HG02610 (cell line): ENCODE measurements around the gene PIH1D1.
"Not testable (repeated sequence)": the region's sequence is repeated elsewhere in the genome, so short reads cannot be mapped to it uniquely, and the experiment has no call there.

Experiments used
- ATAC-seq: cut with Tn5 transposase; IDR thresholded peaks from one replicate; pipeline ENCODE4 v1.9.1; 2021; ENCODE audit warnings: mild to moderate bottlenecking, moderate library complexity; ENCODE audit not compliant: unreplicated experiment

The PIH1D1 gene

DNA sequence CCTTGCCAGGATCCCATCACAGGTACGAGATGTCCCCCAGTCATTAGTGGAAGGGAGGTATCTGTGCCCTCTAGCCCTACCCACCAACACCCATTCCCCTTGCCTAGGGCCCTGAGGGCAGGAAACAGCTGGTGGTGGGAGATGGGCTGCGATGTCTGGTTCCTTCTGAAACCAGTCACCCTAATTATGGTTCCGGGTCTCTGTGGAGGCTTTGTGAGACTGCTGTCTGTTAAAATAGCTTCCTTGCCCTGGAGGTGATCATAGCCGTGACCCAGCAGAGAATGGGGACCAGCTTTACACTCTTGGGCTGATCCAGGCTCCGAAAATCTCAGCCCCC, 6.9 kb upstream of the PIH1D1 start:
- no peak for ATAC-seq

DNA sequence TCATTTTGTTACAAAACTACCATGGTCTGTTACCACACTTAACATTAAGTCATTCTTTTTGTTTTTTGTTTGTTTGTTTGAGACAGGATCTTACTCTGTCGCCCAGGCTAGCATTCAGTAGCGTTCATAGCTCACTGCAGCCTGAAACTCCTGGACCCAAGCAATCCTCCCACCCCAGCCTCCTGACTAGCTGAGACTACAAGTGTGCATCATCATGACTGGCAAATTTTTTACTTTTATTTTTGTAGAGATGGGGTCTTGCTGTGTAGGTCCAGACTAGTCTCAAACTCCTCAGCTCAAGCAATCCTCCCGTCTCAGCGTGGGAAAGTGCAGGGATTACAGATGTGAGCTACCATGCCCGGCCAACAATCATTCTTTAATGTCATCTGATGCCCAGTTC, 4.7 kb upstream of the PIH1D1 start:
- no peak for ATAC-seq

DNA sequence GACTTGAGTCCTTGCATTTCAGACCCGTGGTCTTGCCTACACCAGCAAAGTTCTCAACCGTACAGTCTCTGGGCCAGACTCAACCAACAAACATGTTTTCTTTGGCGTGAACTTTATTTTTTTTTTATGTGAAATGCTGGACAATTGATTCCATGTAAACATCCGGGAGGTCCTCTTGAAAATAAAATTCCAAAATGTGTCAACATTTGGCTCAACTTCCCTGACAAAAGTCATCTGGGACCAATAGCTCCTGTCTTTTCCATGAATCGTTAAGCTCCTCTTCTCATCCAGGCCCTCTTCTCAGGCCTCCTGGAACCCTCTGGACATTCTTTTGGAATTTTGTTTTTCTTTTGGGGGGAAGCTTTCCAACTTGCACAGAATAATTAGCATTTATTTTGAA, 4.2 kb upstream of the PIH1D1 start:
- ATAC-seq = no peak

DNA sequence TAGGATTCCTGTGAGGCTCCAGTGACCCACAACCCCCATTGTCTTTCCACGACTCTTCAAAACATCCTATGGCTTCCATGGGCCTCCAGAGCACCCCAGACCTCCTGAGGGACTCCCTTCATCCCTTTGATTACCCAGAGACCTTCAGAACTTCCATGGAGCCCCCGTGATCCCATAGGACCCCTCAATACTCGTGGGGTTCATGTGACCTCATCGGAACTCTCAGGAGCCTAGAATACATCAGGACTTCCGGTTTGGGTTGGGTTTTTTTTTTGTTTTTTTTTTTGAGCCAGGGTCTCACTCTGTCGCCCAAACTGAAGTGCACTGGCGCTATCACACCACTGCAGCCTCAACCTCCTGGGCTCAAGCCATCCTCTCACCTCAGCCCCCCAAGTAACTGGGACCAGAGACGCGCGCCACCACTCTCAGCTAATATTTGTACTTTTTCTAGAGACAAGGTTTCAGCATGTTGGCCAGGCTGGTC, 2.2 kb upstream of the PIH1D1 start:
- ATAC-seq = no peak

DNA sequence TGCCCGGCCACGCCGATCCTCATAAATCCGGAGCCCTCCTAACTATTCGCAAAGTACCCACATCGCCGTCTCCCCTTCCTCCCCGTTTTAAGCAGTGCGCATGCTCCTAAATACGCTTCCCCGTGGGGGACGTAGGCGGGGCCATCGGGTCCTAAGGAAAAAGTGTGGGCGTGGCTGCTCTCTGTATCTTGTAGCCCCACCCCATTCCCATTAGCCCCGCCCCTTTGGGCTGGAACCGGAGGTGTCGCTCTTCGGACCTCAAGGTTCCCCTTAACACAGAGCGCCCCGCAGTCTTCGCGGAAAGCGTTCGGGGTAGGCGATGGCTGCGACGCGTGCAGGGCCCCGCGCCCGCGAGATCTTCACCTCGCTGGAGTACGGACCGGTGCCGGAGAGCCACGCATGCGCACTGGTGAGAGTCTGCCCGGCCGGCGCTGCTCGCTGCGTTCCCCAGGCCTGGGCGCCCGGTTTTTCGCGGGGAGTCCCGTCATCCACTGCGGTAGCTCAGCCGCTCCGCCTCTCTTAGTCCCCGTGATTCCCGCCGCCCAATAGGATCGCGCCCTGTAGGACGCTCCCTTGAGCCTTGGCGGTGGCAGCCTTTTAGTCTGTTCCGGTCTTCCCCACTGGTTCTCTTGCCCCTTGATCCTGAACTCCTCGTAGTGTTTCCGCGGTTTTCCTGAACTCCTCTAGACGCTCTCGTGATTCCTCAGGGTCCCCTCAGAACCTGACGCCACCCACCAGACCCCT, 1.6 kb upstream of the PIH1D1 start, which contains the start of gene ALDH16A1:
TSS of gene ALDH16A1 (plus strand) at position 213 of the 744 bp plus-strand sequence. CDS start at position 320, 107 bp downstream.
- ATAC-seq = peak; percentile 82

DNA sequence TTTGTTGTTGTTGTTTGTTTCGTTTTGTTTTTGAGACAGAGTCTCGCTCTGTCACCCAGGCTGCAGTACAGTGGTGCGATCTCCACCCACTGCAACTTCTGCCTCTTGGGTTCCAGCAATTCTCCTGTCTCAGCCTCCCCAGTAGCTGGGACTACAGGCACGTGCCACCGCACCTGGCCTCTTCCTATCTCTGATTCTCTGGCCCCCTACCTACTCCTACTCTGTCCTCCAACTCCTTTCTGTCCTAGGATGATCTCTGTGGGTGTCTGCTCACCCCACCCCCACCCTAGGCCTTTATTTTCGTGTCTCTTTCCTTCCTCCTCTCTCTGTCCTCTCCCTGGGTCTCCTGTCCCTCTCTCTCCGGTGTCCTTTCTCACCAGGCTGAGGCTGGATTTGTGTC, 1.2 kb downstream of the PIH1D1 start:
- no peak for ATAC-seq

DNA sequence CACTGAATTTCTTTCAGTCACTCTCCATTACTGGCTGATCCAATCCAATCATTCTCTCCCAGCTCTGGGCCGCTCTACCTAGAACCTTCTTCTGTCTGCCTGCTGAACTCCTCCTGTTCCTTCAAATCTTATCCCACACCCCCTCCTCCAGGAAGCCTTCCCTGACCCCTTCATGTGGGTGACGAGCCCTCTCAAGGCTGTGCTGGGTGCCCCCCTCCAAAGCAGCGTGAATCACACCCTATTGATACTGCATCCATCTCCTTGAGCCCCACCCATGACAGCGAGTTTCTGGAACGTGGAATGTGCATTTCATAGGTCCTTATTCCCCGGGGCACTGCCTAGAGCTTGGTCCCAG, 3.2 kb downstream of the PIH1D1 start:
- no peak for ATAC-seq

DNA sequence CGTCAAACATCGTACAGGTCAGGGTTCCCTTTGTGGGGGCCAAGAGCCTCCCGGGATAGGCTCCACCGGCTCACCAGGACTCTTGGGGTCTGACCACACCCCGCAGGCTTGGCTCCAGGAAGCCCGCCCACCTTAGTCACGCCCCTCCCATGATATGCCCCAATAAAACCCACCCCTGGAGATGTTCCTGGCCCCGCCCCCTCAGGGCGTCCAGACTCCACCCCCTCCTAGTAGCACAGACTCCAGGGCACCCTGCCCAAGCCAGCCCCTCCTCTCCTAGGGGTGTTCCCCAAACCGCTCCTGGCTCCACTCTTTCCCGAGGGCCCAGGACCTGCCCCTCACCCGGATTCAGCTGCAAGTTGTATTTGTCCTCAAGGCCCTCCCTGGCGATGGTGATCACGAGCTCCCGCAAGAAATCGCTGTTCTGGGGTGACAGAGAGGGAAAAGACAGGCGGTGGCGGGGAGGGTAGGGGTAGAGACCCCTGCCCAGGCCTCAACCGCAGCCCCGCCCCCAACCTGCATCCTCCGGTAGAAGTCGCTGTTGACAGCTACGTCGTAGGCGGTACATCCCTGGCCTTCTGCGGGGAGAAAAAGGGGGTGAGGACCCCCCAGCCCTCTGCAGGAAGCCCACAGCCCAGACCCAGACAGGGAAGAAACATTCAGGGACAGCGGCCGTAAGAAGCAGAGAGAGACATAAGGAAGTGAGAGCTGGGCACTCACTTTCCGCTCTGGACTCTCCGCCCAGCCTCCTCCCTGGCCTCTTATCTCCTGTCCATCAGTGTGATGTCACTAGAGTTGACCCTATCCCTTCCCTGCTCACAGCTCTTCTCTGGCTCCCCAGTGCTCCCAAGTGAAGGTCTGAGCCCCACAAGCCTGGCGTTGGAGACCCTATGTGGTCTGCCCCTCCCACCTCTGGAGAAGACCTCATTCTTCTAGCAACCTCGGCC, 3.9 kb downstream of the PIH1D1 start:
- ATAC-seq = no peak

DNA sequence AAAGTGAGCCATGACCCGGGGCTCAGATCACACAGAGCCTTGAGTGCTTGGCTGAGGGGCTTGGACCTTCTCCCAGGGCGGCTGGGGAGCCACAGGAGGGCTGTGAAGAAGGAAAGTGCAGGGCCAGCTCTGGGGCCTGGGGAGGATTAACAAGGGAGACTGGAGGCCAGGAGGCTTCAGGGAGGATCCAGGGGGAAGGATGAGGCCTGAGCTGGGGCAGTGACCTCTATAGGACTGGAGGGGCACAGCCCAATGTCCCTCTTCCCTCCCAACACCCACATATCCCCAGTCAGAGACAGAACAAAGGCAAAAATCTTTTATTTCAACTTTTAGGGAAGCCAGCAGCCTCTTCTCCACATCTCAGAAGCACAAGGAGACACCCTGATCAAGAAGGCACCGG, 5.6 kb downstream of the PIH1D1 start:
- ATAC-seq = no peak

DNA sequence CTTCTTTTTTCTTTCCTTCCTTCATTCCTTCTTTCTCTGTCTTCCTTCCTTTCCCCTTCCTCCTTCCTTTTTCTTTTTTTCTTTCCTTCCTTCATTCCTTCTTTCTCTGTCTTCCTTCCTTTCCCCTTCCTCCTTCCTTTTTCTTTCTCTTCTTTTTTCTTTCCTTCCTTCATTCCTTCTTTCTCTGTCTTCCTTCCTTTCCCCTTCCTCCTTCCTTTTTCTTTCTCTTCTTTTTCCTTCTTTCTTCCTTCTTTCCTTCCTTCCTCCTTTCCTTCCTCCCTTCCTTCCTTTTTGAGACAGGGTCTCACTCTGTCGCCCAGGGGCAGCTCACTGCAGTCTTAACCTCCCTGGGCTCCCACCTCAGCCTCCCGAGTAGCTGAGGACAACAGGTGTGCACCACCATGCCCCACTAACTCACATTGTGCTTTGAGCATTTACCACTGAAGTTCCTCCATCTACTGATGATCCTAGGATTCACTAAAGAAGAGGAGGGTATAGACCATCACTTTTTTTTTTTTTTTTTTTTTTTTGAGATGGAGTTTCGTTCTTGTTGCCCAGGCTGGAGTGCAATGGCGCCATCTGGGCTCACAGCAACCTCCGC, 7.4 kb downstream of the PIH1D1 start:
- not testable (repeated sequence) for ATAC-seq

DNA sequence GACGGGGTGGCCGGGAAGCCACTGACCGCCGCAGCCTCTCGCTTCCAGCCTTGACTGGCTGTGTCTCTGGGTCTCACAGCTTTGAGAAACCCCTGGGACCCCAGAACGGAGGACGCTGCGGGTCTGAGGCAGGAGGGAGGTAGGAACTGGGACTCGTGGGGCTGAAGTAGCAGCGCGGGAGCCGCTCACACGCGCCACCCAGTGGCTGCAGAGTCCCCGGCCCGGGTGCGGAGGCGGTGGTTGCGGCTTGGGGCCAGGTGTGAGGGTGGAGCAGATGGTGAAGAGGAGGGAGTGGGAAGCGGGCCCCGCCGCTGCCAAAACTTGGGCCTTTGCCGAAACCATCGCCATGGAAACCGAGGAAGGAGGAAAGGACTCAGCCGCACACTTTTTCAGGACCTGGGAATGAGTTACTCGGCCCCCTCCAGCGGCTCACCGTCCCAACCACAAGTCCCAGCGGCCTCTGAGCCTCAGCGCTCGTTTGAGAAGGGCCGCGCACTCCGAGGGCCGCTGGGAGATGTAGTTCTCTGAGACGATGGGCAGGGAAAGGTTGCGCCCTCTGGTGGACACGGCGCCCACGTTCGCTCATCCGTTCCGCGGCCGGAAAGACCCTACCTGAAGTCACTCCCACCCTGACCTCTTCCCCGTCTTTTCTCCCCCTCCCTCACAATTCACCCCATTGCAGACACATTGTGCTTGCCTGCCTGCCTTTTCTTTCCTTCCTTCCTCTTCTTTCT, 8.1 kb downstream of the PIH1D1 start:
- ATAC-seq = peak; percentile 68

DNA sequence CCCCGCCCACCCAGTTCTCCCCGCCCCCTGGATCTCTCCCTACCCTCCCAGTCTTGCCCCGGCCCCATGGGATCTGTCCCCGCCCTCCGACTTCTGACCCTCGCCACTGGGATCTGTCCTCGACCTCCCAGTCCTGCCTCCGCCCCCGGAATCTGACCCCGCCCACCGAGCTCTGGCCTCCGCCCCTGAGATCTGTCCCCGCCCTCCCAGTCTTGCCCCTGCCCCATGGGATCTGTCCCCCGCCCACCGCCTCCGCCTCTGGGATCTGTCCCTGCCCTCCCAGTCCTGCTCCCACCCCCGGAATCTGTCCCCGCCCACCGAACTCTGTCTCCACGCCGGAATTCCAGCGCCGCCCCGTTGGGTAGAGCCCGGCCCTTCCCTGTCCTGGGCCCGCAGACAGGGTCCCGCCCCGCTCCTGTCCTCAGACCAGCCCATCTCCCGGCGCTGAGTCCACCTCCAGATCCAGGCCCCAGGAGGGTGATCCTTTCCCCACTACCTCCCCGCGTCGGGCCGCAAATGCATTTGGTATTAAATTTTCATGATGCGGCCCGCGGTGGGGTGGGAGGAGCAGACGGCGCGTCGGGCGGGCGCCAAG, 8.7 kb downstream of the PIH1D1 start:
- ATAC-seq = peak; percentile 9

DNA sequence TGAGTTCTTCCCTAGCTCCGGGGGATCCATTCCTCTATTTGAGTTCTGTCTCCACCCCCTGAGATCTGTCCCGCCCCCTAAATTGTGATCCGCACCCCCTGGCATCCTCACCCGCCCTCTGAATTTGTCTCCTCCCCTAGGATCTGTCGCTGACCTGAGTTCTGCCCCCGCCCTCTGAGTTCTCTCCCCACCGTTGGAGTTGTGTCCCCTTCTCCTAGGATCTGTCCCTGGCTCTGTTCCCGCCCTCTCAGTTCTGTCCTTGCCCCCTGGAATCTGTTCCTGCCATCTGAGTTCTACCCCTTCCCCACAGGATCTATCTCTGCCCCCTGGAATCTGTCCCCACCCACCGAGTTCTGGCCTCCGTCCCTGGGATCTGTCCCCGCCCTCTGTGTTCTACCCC, 9.3 kb downstream of the PIH1D1 start:
- ATAC-seq = no peak

DNA sequence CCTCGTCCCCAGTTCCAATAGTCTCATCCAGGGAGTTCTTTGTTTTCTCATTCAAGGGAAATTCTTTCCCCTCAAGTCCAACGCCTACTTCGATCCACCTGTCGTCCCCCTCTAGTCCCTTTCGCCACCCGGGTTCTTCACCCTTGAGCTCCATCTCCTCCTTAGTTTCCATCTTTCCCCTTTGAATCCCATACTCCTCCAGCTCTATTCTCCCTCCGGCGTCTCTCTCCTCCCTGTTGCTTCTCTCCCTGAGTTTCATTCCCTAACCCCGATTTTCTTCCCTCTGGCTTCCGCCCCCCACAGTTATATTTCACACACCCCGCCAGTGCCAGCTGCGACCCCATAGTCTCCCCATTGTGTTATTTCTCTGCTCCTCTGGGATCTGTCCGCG, 9.7 kb downstream of the PIH1D1 start:
- ATAC-seq = no peak

DNA sequence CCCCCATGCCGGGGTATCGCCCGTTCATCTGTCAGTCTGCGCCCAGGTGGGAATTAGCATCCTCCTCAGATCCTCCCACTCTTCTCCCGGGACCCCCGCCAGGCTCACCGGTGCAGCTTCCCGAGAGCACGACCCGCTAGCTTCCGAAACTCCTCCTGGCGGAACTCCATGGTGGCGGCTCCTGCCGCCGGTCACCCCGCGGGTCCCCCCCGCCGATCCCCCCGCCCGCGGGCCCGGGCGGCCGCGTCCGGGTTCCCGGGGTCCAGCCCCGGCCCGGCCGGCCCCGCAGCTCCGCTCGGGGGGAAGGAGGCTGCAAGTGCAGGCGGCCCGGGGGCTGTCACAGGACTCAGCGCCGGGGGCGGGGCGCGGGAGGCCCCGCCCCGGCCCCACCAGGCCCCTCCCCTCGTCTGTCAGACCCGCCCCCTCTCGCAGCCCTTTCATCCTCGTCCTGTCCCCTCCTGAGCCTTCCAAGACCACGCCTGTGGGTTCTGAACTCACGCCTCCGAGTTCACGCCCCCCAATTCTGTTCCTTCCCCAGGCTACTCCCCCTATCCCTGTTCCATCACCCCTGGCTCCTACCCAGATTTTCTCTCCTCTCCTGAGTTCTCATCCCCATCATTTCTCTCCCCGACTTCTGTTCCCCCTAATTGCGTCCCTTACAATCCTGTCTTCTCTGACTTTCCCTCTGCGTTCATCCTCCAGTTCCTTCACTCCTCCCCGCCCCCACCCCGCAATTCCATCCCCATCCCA, 10.2 kb downstream of the PIH1D1 start, which contains the start of gene SLC17A7:
TSS of gene SLC17A7 (minus strand) at position 318 of the 750 bp plus-strand sequence. CDS start at position 170, 148 bp downstream.
- ATAC-seq = no peak

DNA sequence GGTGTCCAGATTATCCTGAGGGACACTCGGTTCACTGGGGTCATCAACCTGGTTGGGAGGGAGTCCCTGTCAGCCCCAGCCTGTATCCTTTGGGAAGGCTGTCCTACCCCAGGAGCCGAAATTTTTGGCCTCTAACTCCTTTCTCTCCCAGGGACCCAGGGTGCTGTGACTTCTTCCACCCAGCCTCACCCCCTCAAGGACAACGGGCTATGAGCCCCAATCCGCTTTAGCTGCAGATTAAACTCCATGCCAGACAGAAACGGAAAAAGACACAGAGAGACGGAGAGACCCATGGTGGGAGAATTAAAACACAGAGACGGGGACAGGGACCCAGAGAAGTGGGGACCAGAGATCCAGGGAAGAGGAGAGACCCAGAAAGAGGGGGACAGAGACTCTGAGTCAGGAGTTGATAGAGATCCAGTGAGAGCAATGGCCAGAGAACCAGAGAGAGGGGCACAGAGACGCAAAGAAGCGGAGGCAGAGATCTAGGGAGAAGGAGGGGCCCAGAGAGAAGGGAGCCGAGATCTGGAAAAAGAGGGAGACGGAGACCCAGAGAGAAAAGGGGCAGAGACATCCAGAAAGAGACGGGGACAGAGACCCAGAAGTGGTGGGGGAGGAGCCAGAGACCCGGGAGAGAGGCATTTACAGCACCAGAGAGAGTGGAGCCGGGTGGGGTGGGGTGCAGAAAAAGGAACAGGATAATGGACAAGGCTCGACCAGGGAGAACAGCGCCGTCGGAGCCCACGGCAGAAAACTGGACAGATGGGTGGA, 11.0 kb downstream of the PIH1D1 start:
- no peak for ATAC-seq

DNA sequence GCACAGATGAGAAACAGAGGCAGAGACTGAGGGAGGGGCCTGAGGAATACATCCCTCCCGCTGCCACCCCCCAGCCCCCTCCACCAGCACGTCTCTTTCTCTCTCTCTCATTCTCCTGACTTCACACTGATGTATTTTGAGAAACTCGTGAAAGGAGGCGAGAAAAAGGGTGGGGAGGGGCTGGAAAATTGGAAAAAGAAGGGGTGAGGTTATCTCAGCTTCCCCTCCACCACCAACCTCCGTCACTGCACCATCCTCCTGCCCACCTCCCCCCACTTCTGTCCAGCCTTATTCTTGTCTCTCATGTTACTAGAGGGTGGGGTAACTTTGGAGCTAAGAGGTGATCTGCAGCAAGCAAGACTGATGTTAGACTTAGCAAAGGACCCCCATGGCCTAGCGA, 11.8 kb downstream of the PIH1D1 start:
- no peak for ATAC-seq

DNA sequence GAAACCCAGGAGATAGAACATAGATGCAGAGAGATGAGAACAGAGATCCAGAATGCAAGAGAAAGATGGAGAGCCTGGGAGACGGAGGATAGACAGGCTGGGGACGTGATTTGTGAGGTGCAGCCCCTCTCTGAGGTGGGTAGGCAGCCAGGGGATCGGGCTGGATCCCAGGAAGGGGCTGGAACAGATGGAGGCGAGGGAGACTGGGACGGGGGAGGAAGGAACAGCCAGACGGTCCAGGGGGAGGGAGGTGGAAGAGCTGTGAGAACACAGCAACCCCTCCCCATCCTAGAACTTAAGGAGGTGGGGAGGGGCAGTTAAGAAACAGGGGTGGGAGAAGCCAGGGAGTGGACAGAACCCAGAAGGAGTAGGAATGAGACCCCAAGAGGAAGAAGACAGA, 13.4 kb downstream of the PIH1D1 start:
- no peak for ATAC-seq

DNA sequence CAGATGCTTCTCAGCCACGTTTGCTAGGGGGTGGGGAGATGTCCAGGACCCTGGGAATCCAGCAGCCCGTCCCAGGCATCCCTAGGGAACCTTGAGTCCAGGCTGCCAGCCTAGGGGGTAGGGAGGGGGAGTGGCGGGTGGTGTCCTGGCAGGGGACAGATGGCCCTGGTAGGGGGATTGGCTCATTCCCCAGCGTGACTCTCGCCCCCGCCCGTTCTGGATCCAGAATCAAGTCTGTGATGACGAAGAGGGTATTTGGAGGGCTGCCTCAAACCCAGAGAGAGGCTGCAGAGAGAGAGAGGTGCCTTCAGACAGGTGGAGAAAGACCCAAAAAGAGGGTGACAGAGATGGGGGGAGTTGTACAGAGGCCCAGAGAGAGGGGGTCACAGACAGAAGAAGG, 14.4 kb downstream of the PIH1D1 start:
- ATAC-seq = no peak
